ENCODE results near the gene PANK1.
"Not testable (repeated sequence)": the region's sequence is repeated elsewhere in the genome, so short reads cannot be mapped to it uniquely, and the experiment has no call there.

The PANK1 gene

GRCh38 chr10:89566992-89567391 lies 78.0 kb downstream of the PANK1 start:
- no peak for DNase-seq

GRCh38 chr10:89566095-89566950 lies 78.7 kb downstream of the PANK1 start:
- no peak for DNase-seq

- DNase-seq, result no peak
Measured at GRCh38 chr10:89565180-89565579, 79.9 kb downstream of the PANK1 start.

GRCh38 chr10:89563861-89564478 lies 81.1 kb downstream of the PANK1 start:
- DNase-seq, result no peak

- no peak for DNase-seq
Measured at GRCh38 chr10:89563311-89563710, 81.7 kb downstream of the PANK1 start.

GRCh38 chr10:89556600-89556999 lies 88.4 kb downstream of the PANK1 start:
- no peak for DNase-seq

GRCh38 chr10:89555688-89556445 lies 89.2 kb downstream of the PANK1 start:
- DNase-seq, result no peak

- DNase-seq, result no peak
Measured at GRCh38 chr10:89554433-89554832, 90.6 kb downstream of the PANK1 start.

- DNase-seq, result no peak
Measured at GRCh38 chr10:89553064-89553734, 91.8 kb downstream of the PANK1 start.

GRCh38 chr10:89552213-89552612 lies 92.8 kb downstream of the PANK1 start:
- DNase-seq, result no peak

GRCh38 chr10:89550509-89550908 lies 94.5 kb downstream of the PANK1 start:
- DNase-seq, result no peak

GRCh38 chr10:89549510-89549909 lies 95.5 kb downstream of the PANK1 start:
- no peak for DNase-seq

GRCh38 chr10:89548673-89549072 lies 96.4 kb downstream of the PANK1 start:
- no peak for DNase-seq

GRCh38 chr10:89547853-89548513 lies 97.1 kb downstream of the PANK1 start:
- DNase-seq, result no peak

GRCh38 chr10:89546651-89547050 lies 98.4 kb downstream of the PANK1 start:
- DNase-seq, result not testable (repeated sequence)

- DNase-seq, result no peak
Measured at GRCh38 chr10:89543841-89544240, 101.2 kb downstream of the PANK1 start.

- no peak for DNase-seq
Measured at GRCh38 chr10:89540420-89540949, 104.6 kb downstream of the PANK1 start.

- DNase-seq, result no peak
Measured at GRCh38 chr10:89537364-89537763, 107.7 kb downstream of the PANK1 start.

- no peak for DNase-seq
Measured at GRCh38 chr10:89536013-89536354, 109.1 kb downstream of the PANK1 start.

- DNase-seq, result no peak
Measured at GRCh38 chr10:89535171-89536012, 109.7 kb downstream of the PANK1 start, which contains the start of gene SLC16A12. TSS of gene SLC16A12 (minus strand) at chr10:89535594. CDS start at chr10:89462578, 73,016 bp downstream.

GRCh38 chr10:89534826-89535166 lies 110.2 kb downstream of the PANK1 start:
- DNase-seq, result no peak
